DMS153 (cell line): ENCODE data around the gene FAAP100.
A peak's percentile ranks its signal among the peaks of the same experiment; 100 is the strongest.

Source experiments
- DNase-seq: peaks from one replicate; lab custom pipeline; 2025; lab: John Stamatoyannopoulos, UW

The FAAP100 gene

DNA sequence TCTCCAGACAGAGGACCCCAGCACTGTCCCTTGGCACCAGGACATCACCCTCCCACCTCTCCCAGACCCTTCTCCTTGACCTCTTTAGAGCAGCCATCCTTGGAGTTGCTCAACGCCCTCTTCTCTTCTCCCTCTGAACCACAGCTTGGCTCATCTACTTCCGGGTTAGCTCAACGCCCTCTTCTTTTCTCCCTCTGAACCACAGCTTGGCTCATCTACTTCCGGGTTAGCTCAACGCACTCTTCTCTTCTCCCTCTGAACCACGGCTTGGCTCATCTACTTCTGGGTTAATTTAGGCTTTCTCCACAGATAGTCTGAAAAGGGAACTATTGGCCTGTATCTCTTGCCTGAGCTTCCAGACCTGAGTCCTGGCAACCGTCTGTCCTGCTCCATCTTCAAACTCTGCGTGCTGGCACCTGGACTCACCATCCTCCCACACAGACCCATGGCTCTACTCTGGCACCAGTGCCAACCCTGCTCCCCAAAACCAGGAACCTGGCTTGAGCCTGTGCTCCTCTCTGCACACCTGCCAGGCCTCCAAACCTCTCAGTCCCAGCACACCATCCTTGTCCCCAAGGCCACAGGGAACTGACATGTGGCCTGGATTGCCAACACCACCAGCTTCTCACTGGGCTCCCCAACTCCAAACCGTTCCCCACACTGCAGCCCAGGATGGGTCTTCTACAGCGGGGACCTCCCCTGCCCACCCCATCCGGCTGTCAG is 25.3 kb upstream of the FAAP100 start:
- DNase-seq, result no peak

- DNase-seq, result no peak
These were observed 24.6 kb upstream of the FAAP100 start for GRCh38 chr17:81576621-81577277.

- no peak for DNase-seq
These were observed 23.7 kb upstream of the FAAP100 start for GRCh38 chr17:81575836-81576235.

DNA sequence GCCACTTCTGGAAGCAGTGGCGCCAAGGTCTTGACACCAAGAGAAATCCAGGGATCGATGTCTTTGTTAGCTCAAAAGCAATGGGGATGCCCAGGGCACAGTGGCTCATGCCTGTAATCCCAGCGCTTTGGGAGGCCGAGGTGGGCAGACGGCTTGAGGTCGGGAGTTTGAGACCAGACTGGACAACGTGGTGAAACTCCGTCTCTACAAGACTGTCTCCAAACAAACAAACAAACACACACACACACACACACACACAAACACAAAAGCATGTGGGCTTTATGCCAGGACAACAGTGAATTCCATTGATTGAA is 22.4 kb upstream of the FAAP100 start:
- no peak for DNase-seq

DNA sequence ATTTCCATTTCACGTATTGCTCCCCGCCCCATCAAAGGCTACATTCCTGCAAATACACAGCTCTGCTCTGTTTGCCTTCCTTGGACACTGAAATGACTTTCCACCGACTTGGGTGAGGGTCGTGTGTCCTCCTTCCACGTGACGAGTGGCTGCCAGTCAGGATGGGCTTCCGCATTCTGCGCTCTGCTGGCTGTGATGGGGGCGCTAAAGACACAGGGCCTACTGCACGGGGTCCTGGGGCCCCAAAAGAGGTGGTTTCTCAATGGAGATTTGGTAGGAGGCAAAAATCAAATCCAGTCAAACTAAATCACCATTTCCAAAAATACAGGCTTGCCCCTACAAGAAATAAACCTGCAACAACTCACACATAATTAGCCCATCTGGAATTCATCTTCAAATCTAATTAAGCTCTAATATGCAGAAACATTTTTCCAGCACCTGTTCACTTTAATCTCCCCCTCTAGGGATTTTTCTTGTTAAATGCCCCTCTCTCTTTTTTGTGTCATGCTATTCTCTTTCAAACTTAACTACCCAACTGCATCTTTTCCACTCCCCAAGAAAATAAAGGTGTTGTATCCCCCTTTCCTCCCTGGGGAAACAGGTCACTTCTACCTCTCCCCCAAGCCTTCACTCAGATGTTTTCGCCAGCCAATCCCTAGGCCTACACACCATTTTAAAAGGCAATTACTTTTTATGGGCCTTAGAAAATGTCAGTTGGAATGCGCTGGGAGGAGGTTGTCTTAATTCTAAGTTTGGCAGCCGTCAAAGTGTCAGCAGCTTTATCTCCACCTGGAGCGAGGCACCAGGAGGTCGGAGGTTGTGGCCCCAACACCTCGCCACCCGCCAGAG is 21.9 kb upstream of the FAAP100 start:
- no peak for DNase-seq

DNA sequence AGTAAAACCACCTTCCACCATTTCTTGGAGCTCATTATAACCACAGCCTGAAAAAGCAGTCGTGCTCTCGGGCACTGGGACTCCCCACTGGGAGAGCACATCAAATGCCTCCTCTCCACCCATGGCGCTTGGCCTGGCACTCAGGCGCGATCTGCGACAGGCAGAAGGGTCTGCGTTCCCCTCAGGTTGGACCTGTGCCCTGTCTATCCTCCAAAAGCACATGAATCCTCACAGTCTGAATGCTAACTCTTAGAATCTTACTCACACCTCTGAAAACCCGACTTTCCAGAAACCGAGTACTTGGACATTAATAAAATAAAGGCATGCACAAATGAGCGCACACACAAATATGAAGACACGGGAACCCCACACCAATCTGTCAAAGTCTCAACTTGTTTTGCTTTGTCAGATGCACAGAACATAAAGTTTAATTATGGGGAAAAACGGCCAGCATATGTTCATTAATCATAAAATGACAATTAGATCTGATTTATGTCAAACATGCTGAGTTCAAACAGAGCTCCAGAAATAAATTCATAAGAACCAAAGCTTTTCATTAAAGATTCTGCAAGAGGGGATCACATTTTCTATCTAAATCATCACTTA is 20.5 kb upstream of the FAAP100 start:
- no peak for DNase-seq

GRCh38 chr17:81570964-81571363 is 18.8 kb upstream of the FAAP100 start:
- no peak for DNase-seq

GRCh38 chr17:81569986-81570514 is 17.9 kb upstream of the FAAP100 start:
- no peak for DNase-seq

GRCh38 chr17:81568416-81568815 is 16.3 kb upstream of the FAAP100 start:
- no peak for DNase-seq

GRCh38 chr17:81567191-81567590 is 15.0 kb upstream of the FAAP100 start:
- no peak for DNase-seq

DNA sequence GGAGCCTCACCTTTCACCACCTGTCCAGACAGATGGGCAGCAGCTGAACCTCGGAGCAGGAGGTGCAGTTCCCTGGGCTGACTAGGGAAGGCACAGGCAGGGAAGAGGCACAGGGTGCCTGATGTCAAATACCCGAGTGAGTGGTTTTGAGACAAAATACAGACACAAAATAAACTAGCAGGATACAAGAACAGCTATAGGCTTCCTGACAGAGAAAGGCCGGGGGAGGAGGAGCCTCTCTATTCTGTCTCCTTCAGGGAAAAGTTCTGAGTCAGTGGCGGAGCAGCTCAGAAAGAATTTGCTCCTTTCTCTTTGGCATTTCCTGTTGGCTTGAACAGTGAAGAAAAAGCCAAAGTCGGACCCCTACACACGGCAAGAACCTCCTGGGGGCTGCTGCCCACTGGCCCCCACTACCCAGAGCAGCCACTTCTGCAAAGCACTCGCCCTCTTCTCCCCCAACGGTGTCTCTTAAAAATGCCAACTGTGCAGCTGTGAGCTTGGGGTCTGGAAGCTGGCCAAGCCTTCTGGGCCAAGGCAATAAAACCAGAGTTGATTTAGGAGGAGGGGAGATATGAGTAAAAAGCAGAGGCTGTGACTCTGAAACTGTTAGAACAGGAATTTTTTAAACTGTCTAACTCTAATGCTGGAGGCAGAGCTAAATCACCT is 14.4 kb upstream of the FAAP100 start:
- peak; percentile 50 for DNase-seq

DNA sequence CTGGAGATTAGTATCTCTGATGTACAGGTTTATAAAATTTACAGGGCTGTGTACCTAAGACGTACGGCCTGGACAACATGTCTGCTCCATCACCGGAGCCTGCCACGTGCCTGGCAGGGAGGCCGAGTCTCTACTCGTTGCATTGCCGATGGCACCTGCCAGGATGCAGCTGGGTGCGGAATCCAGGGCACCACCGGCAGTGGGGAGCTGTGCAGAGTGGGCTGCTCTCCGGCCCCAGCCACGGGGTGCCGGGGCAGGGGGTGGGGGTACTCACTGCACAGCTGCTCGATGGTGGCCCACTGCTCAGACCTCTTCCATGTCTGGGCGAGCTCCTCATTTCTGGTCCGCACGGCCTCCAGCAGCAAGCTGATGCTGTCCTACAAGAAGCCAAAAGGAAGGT is 13.1 kb upstream of the FAAP100 start:
- no peak for DNase-seq

DNA sequence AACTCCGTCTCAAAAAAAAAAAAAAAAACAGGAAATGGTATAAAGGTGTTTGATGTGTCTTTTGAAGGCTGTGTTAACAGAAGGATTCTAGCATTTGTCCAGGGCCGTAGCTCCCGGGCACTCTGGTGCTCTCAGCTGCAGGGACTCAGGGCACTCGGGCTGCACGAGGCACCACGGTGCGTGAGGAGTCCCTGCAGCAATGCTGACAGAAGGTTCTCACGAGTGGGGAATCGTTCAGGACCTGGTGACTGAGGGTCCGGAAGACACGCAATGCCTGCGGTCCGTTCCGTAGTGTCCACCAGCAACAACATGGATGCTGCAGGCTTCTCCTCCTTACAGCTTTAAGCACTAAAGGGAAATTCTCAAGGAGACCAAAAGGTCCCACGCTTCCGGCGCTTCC is 12.6 kb upstream of the FAAP100 start:
- no peak for DNase-seq

- no peak for DNase-seq
These were observed 11.9 kb upstream of the FAAP100 start for GRCh38 chr17:81563861-81564586.

GRCh38 chr17:81561494-81561885 is 9.3 kb upstream of the FAAP100 start:
- DNase-seq, result no peak

GRCh38 chr17:81558941-81559806 is 7.0 kb upstream of the FAAP100 start:
- DNase-seq, result no peak

DNA sequence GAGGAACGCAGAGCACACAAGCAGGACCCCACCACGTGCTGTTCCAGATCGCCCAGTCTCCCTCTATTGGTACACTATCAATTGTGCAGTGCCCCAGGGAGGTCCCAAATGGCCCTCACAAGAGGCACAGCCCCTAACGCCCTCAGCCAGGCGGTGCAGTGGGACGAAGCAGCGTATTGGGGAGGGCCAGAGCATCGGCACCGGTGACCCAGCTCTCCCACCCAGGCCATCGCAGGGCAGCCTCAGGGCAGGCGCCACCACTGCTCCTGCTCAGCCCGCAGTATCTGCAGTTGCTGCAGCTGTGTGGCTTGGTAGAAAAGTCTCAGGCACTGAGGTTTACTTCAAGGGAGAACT is 5.9 kb upstream of the FAAP100 start:
- no peak for DNase-seq

DNA sequence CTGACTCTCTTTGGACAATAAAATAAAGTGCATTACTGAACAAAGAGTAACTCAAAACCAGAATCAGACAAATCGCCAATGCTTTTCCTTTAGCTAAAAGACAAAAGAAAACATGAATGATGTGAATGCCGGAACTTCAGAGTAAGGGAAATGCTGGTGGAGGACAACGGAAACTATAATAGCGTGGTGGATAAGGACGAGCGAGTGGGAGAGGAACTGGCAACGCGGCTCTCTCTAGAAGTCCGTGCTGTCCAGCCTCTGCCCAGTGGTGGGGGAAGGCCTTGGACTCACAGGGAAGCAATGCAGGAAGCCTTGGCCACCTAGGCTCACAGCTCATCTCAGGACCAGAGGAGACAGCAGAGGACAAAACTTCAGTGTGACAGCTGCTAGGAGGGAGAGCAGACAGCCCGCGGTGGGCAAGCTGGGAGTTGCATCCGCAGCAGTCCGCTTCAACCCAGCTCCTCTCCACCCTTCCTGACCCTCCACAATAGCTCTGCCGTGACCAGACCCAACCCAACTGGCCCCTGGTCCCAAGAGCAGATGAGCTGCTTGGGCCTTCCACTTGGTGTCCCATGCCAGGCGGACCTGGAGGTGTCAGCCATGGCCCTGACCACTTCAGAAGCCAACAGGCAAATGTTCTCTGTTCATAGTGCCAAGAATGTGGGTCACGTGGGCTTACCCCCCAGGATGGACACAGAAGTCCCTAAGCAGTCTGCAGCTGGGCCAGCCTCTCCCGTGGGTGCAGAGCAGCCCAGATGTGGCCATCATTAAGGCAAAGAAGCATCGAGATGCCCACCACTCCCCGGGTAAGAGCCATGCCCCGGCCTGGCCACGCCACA is 5.3 kb upstream of the FAAP100 start:
- DNase-seq, result no peak

DNA sequence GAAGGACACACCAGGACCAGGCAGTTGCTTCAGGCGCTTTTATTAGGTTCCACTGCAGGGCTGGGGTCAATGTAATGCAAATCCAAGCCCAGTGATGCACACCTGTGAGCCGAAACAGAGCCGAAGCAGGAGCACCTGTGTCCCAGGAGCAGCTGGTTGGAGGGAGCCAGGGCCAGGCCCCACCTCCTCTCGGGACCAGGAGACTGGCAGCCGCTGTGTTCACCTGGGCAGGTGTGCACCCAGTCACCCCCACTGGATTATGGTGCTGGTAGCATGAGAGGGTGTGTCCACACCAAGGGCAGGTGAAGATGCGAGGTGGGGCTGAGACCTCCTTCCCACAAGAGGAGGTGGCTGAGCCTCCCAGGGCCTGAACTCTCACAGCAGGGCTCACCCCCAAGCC is 4.7 kb upstream of the FAAP100 start:
- no peak for DNase-seq
